SK-N-MC (cell line): ENCODE data around the gene TRAF5.

Experiments
- EZH2 ChIP-seq: fragments of 200-600 bp; sonication (generic); IDR thresholded peaks from one replicate; pipeline ENCODE4 v1.6.1; 2017; ENCODE audit warnings: antibody characterized with exemption
- FOXP2 ChIP-seq: optimal IDR thresholded peaks from 2 replicates; pipeline ENCODE3; 2011; ENCODE audit warnings: mild to moderate bottlenecking, moderate library complexity; ENCODE audit not compliant: insufficient read depth; ENCODE audit errors: extremely low read length, control extremely low read depth
- POLR2AphosphoS5 ChIP-seq: IDR thresholded peaks from 2 replicates; pipeline ENCODE4 v1.6.1; 2012; ENCODE audit warnings: mild to moderate bottlenecking, low read depth, low read length, borderline replicate concordance

DNA sequence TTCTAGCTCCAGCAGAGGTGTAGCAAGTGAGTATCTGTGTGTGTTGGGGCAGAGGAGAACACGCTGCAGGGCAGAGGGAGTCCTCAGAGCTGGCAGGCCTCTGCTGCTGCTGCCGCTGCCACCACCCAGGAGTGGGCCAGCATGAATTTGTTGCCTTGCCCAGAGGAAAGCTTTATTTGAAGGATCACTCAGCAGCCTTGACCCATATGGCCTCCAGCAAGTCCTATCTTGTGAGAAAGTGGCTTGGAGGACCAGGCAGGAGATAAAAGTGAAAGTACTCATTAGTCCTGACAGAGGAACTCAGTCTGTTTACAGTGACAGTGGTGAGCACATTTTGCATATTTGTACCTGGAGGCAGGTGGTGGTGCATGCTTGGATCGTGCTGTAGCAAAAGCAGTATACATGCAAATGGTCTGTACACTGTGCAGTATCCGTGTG, 3.1 kb downstream of the TRAF5 start:
- no peak for TF ChIP-seq POLR2AphosphoS5
- TF ChIP-seq EZH2: no peak
- no peak for TF ChIP-seq FOXP2
